GM12891 (cell line): ENCODE measurements around the gene EDA.

ENCODE experiments used
- POLR2A ChIP-seq: IDR thresholded peaks from 2 replicates; pipeline ENCODE4 v1.6.1; 2011; ENCODE audit warnings: low read depth, low read length, control low read depth
- SPI1 ChIP-seq: IDR thresholded peaks from 2 replicates; pipeline ENCODE4 v1.6.1; 2011; ENCODE audit warnings: low read depth, low read length, control low read depth
- TAF1 ChIP-seq: IDR thresholded peaks from 2 replicates; pipeline ENCODE4 v1.6.1; 2011; ENCODE audit warnings: low read depth, low read length, control low read depth

DNA sequence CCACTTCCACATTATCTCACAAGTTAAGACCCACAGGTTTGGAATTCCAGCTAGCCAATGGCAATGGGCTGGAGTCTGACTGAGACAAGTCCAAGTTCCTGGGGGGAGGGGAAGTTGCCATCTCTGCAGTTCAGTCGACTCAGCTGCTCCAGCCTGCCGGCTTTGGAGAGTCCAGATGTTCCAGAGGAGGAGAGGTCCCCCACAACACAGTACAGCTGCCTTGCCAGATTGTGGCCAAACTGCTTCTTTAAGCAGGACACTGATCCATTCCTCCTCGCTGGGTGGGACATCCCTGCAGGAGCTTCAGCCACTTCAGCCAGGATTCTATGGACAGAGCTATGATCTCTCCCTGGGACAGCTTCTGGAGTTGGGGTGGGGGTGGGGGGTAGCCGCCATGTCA lies 199.2 kb downstream of the EDA start:
- TF ChIP-seq POLR2A (no peak), TAF1 (no peak), SPI1 (no peak)
